BLaER1 treated with 17β-estradiol and CSF1 and Interleukin-3, amounts not matched to agents 10 nM and 100 nM (cell line): ENCODE measurements around the gene XRN2.
A peak's percentile ranks its signal among the peaks of the same experiment; 100 is the strongest.

ENCODE experiments used
- H3K27ac ChIP-seq, 11 experiments: shearing (Covaris generic); formaldehyde crosslinking; 2 replicates each; pipeline ENCODE4 v1.8.1; 2022
- H3K27me3 ChIP-seq, 11 experiments: shearing (Covaris generic); formaldehyde crosslinking; 2 replicates each; pipeline ENCODE4 v1.8.1; 2022
- H3K36me3 ChIP-seq, 11 experiments: shearing (Covaris generic); formaldehyde crosslinking; 2 replicates each; pipeline ENCODE4 v1.8.1; 2022
- H3K4me1 ChIP-seq, 10 experiments: shearing (Covaris generic); formaldehyde crosslinking; 2 replicates each; pipeline ENCODE4 v1.8.1; 2022
- H3K4me2 ChIP-seq, 11 experiments: shearing (Covaris generic); formaldehyde crosslinking; 2 replicates each; pipeline ENCODE4 v1.8.1; 2022
- H3K4me3 ChIP-seq, 10 experiments: shearing (Covaris generic); formaldehyde crosslinking; 2 replicates each; pipeline ENCODE4 v1.8.1; 2022
- H3K9ac ChIP-seq, 11 experiments: shearing (Covaris generic); formaldehyde crosslinking; 2 replicates each; pipeline ENCODE4 v1.8.1; 2022
- H3K9me3 ChIP-seq, 11 experiments: shearing (Covaris generic); formaldehyde crosslinking; replicated peaks in 1 of 11; 2 replicates each; pipeline ENCODE4 v1.8.1; 2022
- H4K20me1 ChIP-seq, 11 experiments: shearing (Covaris generic); formaldehyde crosslinking; 2 replicates each; pipeline ENCODE4 v1.8.1; 2022
- Cebpa-rat ChIP-seq, 11 experiments: shearing (Covaris generic); IDR thresholded peaks; 2 replicates each; pipeline ENCODE4 v1.8.1; 2022

XRN2 gene

DNA sequence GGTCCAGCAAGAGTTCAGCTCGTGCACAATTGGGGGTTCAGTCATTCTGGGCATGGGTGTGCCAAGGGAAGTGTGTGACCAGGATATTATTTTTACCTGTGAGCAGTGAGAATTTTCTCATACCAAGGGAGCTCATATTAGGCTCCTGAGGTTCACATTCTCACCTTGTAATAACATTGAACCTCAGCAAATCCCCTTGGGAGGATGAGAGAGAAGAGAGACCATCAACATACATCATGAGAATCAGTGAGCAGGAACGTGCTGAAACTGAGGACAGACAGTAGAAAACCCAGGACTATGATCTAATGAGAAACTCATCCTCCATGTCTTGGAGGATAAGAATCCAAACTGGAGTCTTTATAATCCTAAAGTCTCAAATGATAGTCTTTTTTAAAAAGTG lies 33.4 kb upstream of the XRN2 start:
- Histone ChIP-seq H3K27me3 (no peaks in the 10 kb centered on the region), H3K27ac (no peak overlapping the region), H3K4me2 (no peak overlapping the region), H3K36me3 (no peaks in the 10 kb centered on the region), H3K4me1 (peaks cover 0 to 14% (median 4%) of the 10 kb centered on the region in 10 experiments; a peak in 7 of 20 replicates), H3K9ac (no peak overlapping the region), H3K4me3 (no peak overlapping the region), H4K20me1 (no peaks in the 10 kb centered on the region), H3K9me3 (peaks cover 7 to 17% (median 15%) of the 10 kb centered on the region in 11 experiments; a peak in 19 of 22 replicates)
- no peak for TF ChIP-seq Cebpa-rat (IDR thresholded peaks at IDR 0.05)

DNA sequence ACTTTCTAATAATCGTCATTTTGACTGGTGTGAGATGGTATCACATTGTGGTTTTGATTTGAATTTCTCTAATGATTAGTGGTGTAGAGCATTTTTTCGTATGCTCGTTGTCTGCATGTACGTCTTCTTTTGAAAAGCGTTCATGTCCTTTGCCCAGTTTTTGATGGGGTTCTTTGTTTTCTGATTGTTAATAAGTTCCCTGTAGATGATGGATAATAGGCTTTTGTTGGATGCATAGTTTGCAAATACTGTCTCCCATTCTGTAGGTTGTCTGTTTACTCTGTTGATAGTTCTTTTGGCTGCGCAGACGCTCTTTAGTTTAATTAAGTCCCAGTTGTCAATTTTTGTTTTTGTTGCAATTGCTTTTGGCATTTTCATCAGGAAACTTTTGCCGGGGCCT lies 32.3 kb upstream of the XRN2 start:
- H3K4me1 ChIP-seq, result peaks cover 0 to 6% (median 2%) of the 10 kb centered on the region in 10 experiments; a peak in 7 of 20 replicates
- H3K36me3 ChIP-seq, result no peaks in the 10 kb centered on the region
- no peak overlapping the region for H3K4me3 ChIP-seq
- no peak overlapping the region for H3K9ac ChIP-seq
- H4K20me1 ChIP-seq, result no peaks in the 10 kb centered on the region
- H3K27ac ChIP-seq, result no peak overlapping the region
- H3K4me2 ChIP-seq, result no peak overlapping the region
- H3K27me3 ChIP-seq, result no peaks in the 10 kb centered on the region
- peaks cover 7 to 17% (median 15%) of the 10 kb centered on the region in 11 experiments; a peak in 19 of 22 replicates for H3K9me3 ChIP-seq
- no peak for TF ChIP-seq Cebpa-rat (IDR thresholded peaks at IDR 0.05)

DNA sequence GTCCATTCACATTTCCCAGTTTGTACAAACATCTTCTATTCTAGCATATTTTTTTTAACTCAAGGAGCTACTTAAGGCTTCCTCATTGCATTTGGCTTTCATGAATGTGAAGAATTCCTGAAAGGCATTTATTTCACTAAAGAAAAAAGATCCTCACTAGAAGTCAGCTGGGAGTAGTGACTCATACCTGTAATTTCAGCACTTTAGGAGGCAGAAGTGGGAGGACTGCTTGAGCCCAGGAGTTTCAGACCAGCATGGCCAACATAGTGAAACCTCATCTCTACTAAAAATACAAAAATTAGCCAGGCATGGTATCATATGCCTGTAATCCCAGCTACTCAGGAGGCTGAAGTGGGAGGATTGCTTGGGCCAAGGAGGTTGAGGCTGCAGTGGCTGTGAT lies 30.9 kb upstream of the XRN2 start:
- TF ChIP-seq Cebpa-rat (IDR thresholded peaks at IDR 0.05), result no peak
- H4K20me1 ChIP-seq, result no peaks in the 10 kb centered on the region
- no peak overlapping the region for H3K4me3 ChIP-seq
- H3K9me3 ChIP-seq, result peaks cover 0 to 8% (median 3%) of the 10 kb centered on the region in 11 experiments; a peak in 12 of 22 replicates
- no peak overlapping the region for H3K9ac ChIP-seq
- no peaks in the 10 kb centered on the region for H3K36me3 ChIP-seq
- no peaks in the 10 kb centered on the region for H3K27me3 ChIP-seq
- H3K27ac ChIP-seq, result no peak overlapping the region
- 0 out of 20 replicates have a peak, but pooled peaks cover 0 to 4% (median 0%) of the 10 kb centered on the region in 10 experiments for H3K4me1 ChIP-seq
- no peak overlapping the region for H3K4me2 ChIP-seq

DNA sequence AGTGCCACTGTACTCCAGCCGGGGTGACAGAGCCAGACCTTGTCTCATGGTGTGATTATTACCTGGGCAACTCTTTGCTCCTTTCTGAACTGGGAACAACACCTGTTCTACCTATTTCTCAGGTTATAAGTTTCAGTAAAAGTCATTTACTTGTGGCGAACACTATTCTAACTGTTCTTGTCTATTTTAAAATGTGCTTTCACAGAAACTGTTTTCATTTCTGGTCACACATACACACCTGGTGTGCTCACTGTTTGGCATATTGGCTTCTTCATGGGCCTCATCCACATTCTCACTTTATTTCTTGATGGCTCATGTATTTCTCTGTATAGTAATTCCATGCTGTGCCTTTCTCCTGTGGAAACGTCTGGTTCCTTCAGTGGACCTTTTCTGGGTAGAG lies 30.5 kb upstream of the XRN2 start:
- TF ChIP-seq Cebpa-rat (IDR thresholded peaks at IDR 0.05), result no peak
- H3K27me3 ChIP-seq, result no peaks in the 10 kb centered on the region
- no peak overlapping the region for H3K4me3 ChIP-seq
- H3K9ac ChIP-seq, result no peak overlapping the region
- H3K4me2 ChIP-seq, result no peak overlapping the region
- no peak overlapping the region for H3K27ac ChIP-seq
- peaks cover 0 to 4% (median 0%) of the 10 kb centered on the region in 11 experiments; a peak in 2 of 22 replicates for H3K9me3 ChIP-seq
- no peaks in the 10 kb centered on the region for H3K36me3 ChIP-seq
- 0 out of 20 replicates have a peak, but pooled peaks cover 0 to 4% (median 0%) of the 10 kb centered on the region in 10 experiments for H3K4me1 ChIP-seq
- no peaks in the 10 kb centered on the region for H4K20me1 ChIP-seq

DNA sequence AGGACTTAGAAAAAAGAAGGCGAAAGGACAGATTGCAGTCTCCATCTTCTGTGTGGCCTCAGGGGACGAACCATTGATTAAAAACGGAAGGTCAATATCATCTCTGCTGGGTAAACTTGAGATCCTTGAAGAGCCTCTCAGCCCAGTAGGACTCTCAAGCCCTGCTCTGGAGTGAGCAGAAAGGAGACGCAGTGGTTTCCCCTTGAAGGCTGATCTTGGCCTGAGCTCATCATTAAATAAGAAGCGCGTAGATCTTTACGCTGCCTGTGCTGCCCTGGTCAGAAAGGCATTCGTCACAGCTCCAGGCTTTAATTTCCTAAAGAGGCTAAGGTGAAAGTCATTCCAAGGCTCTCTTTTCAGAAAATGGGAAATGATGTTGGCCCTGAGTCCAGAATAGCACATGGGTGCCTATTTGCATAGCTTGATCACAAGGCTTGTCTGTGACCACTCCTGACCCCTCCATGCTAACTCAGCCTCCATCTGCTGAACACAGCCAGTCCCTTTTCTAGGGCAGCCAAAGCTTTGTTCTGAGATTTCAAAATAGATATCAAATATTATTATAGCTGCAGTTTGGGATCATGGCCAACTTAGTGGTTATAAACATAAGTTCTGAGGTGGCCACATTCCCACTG lies 29.3 kb upstream of the XRN2 start:
- no peaks in the 10 kb centered on the region for H3K27me3 ChIP-seq
- H4K20me1 ChIP-seq, result no peaks in the 10 kb centered on the region
- TF ChIP-seq Cebpa-rat (IDR thresholded peaks at IDR 0.05), result no peak
- H3K9ac ChIP-seq, result no peak overlapping the region
- H3K36me3 ChIP-seq, result no peaks in the 10 kb centered on the region
- H3K9me3 ChIP-seq, result 0 out of 22 replicates have a peak, but pooled peaks cover 0 to 4% (median 0%) of the 10 kb centered on the region in 11 experiments
- peak overlapping the region in 1 of 11 experiments; percentile 12; a peak in 1 of 22 replicates for H3K4me2 ChIP-seq
- H3K4me1 ChIP-seq, result peaks cover 0 to 5% (median 0%) of the 10 kb centered on the region in 10 experiments; a peak in 2 of 20 replicates
- H3K27ac ChIP-seq, result no peak overlapping the region
- H3K4me3 ChIP-seq, result no peak overlapping the region

DNA sequence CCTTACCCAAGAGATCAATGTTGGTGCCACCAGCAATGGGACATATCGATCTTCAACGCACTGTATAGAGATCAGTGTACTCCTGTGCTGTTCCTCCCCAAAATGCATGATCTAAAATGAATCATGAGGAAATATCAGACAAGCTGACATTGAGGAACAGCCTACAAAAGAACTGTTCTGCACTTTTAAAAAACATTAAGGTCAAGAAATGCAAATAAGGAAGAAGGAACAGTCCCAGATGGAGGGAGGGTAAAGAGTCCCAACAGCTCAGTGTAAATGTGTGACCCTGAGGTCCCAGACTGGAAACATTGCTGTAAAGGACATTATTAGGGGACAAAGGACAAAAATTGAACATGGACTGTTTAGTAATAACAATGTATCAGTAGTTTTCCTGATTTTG lies 24.3 kb upstream of the XRN2 start:
- Histone ChIP-seq H4K20me1 (no peaks in the 10 kb centered on the region), H3K4me3 (no peak overlapping the region), H3K9me3 (no peaks in the 10 kb centered on the region; a peak in 1 of 22 replicates), H3K4me2 (peak overlapping the region in 1 of 11 experiments; percentile 38; a peak in 3 of 22 replicates), H3K4me1 (peaks cover 0 to 17% (median 0%) of the 10 kb centered on the region in 10 experiments; a peak in 2 of 20 replicates), H3K36me3 (no peaks in the 10 kb centered on the region), H3K27ac (no peak overlapping the region), H3K27me3 (no peaks in the 10 kb centered on the region), H3K9ac (no peak overlapping the region)
- no peak for TF ChIP-seq Cebpa-rat (IDR thresholded peaks at IDR 0.05)

DNA sequence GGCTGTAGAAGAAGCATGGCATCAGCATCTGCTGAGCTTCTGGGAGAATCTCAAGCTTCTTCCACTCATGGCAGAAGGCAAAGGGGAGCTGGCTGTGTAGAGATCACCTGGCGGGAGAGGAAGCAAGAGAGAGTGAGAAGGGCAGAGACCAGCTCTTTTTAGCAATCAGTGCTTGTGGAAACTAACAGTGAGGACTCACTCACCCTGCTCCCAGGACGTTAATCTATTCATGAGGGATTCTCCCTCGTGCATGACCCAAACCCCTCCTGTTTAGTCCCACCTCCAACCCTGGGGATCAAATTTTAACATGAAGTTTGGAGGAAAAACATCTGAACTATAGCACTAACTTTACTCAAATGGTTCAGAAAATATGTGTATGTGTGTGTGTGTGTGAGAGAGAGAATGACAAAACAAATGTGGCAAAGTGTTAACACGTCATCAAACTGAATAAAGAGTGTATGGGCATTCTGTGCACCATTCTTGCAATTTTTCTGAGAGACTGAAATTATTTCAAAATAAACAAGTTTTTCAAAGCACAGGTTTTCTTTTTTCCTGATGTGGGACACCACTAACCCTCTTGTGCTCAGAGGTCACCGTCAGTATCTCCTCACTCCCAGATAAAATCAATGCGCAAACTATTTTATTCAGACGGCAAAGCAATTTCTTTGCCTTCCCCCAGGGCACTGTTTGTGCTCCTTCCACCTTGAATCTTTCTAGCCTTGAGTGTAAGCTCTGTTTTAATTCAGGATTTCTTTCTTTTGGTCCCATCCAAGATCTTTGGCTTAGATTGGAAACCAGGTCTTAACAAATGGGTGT lies 23.2 kb upstream of the XRN2 start:
- TF ChIP-seq Cebpa-rat (IDR thresholded peaks at IDR 0.05), result no peak
- no peak overlapping the region for H3K4me2 ChIP-seq
- no peak overlapping the region for H3K27ac ChIP-seq
- H3K4me3 ChIP-seq, result no peak overlapping the region
- H3K4me1 ChIP-seq, result peaks cover 0 to 17% (median 0%) of the 10 kb centered on the region in 10 experiments; a peak in 2 of 20 replicates
- H3K9me3 ChIP-seq, result no peaks in the 10 kb centered on the region; a peak in 1 of 22 replicates
- H3K27me3 ChIP-seq, result no peaks in the 10 kb centered on the region
- H3K9ac ChIP-seq, result no peak overlapping the region
- H4K20me1 ChIP-seq, result no peaks in the 10 kb centered on the region
- H3K36me3 ChIP-seq, result no peaks in the 10 kb centered on the region

DNA sequence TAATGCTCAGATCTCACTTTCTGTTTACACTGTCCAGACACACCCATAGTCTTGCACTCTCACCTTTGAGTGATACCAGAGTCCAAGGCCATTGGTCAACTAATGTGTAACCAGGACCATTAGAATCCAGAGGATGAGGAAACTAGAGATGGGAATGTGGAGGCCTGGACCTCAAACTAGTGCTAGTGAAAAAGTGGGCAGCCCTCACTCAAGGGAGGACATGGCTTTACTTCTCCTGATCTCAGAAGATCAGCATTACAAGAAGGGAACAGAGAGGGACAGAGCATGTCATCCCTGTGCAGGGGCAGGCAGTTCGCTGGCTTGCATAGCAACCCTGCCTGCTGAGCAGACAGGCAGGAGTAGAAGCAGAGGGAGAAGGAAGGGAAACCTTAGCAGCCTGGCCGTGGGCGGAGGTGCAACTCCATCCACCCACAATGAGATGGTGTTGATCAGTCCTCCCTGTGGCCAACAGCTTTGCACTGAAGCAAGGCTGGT lies 22.6 kb upstream of the XRN2 start:
- Histone ChIP-seq H3K4me1 (peaks cover 0 to 17% (median 0%) of the 10 kb centered on the region in 10 experiments; a peak in 2 of 20 replicates), H3K9me3 (peaks cover 0 to under 1% (median 0%) of the 10 kb centered on the region in 11 experiments; a peak in 1 of 22 replicates), H3K27ac (no peak overlapping the region), H3K4me3 (no peak overlapping the region), H3K27me3 (no peaks in the 10 kb centered on the region), H3K9ac (no peak overlapping the region), H3K4me2 (peak overlapping the region in 1 of 11 experiments; percentile 3; a peak in 1 of 22 replicates), H3K36me3 (no peaks in the 10 kb centered on the region), H4K20me1 (no peaks in the 10 kb centered on the region)
- TF ChIP-seq Cebpa-rat (IDR thresholded peaks at IDR 0.05), result no peak

DNA sequence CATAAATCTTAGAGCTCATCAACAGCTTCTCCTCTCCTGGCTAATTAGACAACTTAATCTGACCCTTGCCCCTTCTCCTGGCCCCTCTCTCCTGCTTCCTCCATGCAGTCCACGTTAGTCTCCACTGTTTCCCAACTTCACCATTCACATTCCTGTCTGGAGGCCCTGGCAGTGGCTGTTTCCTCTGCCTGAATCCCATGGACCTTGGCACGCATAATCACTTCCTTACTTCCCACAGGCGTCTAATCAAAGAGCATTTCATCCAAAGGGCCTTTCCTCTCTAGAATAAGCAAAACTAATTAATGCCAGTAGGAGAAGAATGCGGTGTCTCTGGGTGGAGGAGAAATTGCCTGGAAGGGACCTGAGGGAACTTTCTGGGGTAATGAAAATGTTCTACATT lies 16.4 kb upstream of the XRN2 start:
- Histone ChIP-seq H3K4me2 (no peak overlapping the region), H3K27ac (no peak overlapping the region), H3K4me1 (no peaks in the 10 kb centered on the region), H3K9ac (no peak overlapping the region), H3K4me3 (no peak overlapping the region), H3K9me3 (peaks cover 0 to 9% (median 0%) of the 10 kb centered on the region in 11 experiments; a peak in 3 of 22 replicates), H4K20me1 (no peaks in the 10 kb centered on the region), H3K27me3 (no peaks in the 10 kb centered on the region), H3K36me3 (no peaks in the 10 kb centered on the region)
- TF ChIP-seq Cebpa-rat (IDR thresholded peaks at IDR 0.05), result no peak
